ENCODE measurements around the gene BTRC. TPM values are rescaled to one million over a fixed set of nuclear protein-coding genes. Genes with fewer than 3 reads are reported as not detected.
"Not testable (repeated sequence)": the region's sequence is repeated elsewhere in the genome, so short reads cannot be mapped to it uniquely, and the experiment has no call there.

Gene BTRC
- 4.7 and 19.6 TPM in 2 replicates for total RNA-seq

DNA sequence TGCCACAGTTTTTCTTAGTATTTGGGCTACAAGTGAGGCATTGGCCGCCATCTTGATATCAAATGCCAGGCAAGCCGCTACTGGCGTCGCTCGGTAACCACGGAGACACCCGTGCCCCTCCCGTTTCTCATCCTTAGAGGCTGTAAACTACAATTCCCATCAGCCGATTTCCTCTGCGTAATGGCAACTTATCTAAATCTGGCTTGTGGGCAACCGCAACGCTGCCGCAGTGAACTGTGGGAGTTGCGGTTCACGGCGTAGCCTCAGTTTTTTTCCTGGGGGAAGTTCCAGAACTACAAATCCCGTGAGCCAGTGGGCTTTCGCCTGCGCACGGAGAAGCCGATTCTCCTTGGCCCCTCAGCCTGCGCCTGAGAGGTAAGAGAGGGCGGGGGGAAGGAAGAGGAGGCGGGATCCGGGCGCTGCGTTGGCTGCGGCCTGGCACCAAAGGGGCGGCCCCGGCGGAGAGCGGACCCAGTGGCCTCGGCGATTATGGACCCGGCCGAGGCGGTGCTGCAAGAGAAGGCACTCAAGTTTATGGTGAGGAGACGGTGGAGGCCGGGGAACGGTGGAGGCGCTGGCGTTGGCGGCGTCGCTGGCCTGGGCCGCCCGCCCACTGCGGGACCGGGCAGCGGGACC is at the start of gene BTRC:
Gene BTRC, plus strand, starts transcription at position 474 of the 636 bp plus-strand sequence. Its CDS starts 16 bp downstream, at position 490.
- peak; percentile 99 for DNase-seq (ENCODE audit: low read depth)

GRCh38 chr10:101304316-101304715 is 49.6 kb upstream of the BTRC start:
- DNase-seq (ENCODE audit: low read depth), result no peak

- no peak for DNase-seq (ENCODE audit: low read depth)
These were observed 48.4 kb upstream of the BTRC start for GRCh38 chr10:101305320-101306241.

- DNase-seq (ENCODE audit: low read depth), result no peak
These were observed 45.9 kb upstream of the BTRC start for GRCh38 chr10:101308051-101308450.

- DNase-seq (ENCODE audit: low read depth), result no peak
These were observed 43.3 kb upstream of the BTRC start for GRCh38 chr10:101310529-101311184.

- DNase-seq (ENCODE audit: low read depth), result peak; percentile 2
These were observed 42.5 kb upstream of the BTRC start for GRCh38 chr10:101311185-101312066.

DNA sequence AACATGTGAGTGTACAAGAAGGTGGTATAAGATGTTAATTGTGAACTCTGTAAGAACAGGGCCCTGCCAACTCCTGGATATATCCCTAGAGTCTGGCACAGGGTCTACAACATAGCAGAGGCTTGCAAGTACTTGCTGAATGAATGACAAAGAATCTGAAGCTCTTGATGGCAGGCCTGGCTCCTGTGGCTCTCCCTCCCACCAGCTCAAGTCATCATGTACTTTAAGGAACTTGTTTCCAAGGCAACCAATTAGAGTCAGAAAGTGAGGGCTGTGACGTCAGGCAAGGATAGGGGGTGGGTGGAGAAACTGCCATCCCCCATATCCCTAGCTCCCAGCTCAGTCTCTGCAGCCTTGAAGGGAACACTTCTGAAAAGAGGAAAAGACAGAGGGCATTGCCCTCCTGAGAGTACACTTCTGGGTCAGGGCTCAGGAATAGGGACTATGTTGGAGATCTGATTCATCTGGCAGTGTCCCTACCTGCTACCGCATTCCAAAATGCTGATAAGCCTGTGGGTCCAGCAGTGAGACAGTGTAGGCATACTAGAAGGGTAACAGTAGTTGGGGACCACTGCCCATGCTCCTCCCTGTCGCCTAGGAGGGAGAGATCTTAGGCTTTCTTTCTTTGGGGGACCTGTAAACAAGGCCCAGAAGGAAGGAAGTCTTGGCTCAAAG is 34.6 kb upstream of the BTRC start:
- DNase-seq (ENCODE audit: low read depth), result no peak

GRCh38 chr10:101321073-101321472 is 32.9 kb upstream of the BTRC start:
- no peak for DNase-seq (ENCODE audit: low read depth)

DNA sequence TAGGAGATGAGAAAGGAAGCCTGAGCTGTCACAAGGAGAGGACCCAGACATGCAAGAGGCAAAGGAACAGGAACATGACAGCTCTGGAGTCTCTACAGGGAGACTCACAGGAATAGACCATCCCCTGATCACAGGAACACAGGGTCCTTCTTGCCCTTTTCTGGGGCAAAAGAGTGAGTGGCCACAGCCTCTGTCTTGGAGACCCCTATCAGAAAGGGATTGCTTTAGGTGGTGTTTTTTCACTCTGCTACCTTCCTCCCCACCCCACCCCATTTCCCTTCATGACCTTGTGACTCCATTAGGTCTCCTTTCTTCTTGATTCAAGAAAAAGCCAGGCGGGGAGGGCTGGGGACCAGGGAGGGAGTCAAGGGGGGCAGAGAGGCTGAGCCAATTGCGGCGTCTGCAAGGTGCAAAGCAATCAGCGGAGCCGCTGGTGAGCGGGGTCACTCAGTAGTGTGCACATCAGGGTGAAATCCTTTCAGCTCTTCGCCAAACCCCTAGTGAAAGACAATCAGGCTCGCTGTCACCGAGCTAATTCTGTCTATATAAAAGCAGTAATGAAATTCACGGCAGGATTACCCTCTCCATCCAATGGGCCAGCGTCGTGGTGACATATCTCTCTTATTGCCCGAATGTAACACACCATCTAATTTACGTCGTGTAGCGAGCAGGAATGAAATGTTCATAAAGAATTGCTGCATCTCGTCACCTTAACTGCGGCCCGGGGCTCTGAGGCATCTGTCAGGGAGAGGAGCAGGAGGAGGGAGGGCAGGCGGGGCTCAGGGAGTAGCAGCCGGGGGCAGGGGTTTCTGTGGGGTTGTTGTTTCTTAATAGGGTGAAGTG is 31.5 kb upstream of the BTRC start:
- DNase-seq (ENCODE audit: low read depth), result no peak

DNA sequence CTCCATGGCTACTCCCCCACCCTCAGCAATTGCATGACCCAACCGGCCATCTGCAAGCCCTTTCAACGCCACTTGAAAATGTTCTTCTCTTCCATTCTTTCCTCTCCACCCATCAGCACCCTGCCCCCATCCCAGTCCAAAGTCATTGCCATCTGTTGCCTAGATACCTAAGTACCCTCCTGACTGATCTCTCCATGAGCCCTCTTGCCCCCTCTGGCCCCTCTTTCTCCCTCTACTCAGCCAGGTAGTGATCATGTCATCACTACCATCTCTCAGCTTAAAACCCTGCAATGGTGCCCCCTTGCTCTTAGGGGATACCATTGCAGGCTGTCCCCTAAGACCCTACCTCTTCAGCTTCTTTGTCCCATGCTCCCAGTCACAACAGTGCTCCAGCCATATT is 30.5 kb upstream of the BTRC start:
- DNase-seq (ENCODE audit: low read depth), result no peak

DNA sequence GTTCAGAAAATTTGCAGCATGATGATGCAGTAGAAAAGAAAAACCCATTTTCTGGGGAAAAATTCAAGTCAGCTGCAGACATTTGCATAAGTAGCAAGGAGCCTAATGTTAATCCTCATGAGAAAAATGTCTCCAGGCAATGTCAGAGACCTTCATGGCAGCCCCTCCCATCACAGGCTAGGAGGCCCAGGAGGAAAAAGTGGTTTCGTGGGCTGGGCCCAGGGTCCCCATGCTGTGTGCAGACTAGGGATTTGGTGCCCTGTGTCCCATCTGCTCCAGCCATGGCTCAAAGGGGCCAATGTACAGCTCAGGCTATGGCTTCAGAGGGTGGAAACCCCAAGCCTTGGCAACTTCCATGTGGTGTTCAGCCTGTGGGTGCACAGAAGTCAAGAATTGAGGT is 26.5 kb upstream of the BTRC start:
- not testable (repeated sequence) for DNase-seq (ENCODE audit: low read depth)

DNA sequence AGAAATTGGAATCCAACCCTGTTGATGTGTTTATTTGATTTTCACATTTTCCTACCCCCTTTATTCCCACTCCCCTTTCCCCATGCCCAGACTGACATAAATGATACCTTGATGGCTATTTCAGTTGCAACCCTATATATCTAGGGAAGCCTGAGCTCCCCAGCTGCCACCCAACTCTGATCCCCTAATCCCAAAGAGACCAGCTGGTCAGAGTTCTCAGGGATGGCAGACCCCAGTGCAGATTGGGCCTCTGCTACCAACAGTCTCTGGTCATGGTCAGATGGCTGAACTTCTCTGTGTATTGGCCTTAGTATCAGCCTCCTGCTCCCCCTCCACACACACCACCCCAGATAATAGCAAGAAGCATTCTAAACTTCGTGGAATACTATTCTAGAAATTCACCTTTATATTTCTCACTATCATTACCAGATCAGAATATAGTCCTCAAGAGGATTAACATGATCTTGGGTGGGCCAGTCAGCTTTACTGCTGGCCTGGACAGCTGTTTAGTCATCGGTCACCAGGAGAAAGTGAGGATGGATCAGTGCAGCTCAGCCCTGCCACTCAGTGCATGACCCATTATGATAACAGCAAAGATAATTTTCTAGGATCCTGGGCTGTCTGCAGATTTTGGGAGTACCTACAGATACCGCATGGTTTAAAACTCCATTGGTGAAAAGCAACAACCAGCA is 24.5 kb upstream of the BTRC start:
- DNase-seq (ENCODE audit: low read depth), result no peak

DNA sequence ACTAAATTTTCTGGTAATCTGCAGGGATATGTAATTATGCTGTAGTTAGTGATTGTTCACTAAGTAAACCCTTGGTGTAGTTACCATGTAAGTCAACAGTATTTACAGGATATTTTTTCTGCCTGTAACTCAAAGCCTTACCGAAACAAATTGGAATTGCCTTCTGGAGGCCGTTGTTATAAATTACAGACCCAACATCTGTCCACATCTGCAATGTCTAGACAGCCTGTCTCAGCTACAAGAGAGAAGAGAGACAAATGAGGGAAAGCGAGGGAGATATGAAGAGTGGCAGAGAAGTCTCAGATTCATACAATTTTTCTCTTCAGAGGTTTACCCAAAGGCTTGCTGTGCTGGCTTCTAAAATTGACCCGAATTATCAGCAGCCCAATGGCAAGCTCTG is 23.7 kb upstream of the BTRC start:
- DNase-seq (ENCODE audit: low read depth), result no peak

GRCh38 chr10:101330631-101331225 is 23.2 kb upstream of the BTRC start:
- DNase-seq (ENCODE audit: low read depth), result peak; percentile 79

DNA sequence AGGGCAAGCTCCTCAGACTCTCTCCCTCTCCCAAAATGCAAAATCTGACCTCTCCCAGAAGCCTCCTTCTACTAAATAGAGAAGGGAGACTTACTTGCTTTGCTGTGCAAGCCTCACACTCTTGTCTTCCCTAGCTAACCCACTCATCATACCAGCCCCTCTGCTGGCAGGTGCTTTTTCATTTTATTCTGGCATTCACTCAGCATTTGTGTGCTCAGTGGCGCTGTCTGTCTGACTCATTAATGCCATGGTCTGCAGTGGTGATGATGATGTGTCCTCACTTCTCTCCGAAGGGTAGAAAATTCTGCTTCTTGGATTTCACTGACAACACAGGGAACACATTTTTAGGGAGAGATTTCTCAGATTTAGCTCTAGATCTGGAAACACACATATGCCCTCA is 22.0 kb upstream of the BTRC start:
- no peak for DNase-seq (ENCODE audit: low read depth)

DNA sequence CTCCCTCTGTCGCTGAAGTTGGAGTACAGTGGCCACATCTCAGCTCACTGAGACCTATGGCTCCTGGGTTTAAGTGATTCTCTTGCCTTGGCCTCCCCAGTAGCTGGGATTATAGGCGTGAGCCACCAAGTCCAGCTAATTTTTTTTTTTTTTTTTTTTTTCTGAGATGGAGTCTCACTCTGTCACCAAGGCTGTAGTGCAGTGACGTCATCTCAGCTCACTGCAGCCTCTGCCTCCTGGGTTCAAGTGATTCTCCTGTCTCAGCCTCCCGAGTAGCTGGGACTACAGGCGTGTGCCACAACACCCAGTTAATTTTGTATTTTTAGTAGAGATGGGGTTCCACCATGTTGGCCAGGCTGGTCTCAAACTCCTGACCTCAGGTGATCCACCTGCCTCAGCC is 19.7 kb upstream of the BTRC start:
- not testable (repeated sequence) for DNase-seq (ENCODE audit: low read depth)

GRCh38 chr10:101336382-101336781 is 17.6 kb upstream of the BTRC start:
- no peak for DNase-seq (ENCODE audit: low read depth)

GRCh38 chr10:101337836-101338235 is 16.1 kb upstream of the BTRC start:
- DNase-seq (ENCODE audit: low read depth), result no peak

GRCh38 chr10:101341438-101341837 is 12.5 kb upstream of the BTRC start:
- DNase-seq (ENCODE audit: low read depth), result no peak
